Central memory CD4-positive, alpha-beta T cell (primary cell): ENCODE measurements around the gene PPIL1.
"Not testable (repeated sequence)": the region's sequence is repeated elsewhere in the genome, so short reads cannot be mapped to it uniquely, and the experiment has no call there.

Experiments used
- DNase-seq: peaks from one replicate; pipeline ENCODE4 v3.0.0; 2022

Gene PPIL1

GRCh38 chr6:36814249-36814648, 60.4 kb downstream of the PPIL1 start:
- DNase-seq, result no peak

GRCh38 chr6:36813526-36813925, 61.1 kb downstream of the PPIL1 start:
- DNase-seq, result no peak

GRCh38 chr6:36813047-36813446, 61.6 kb downstream of the PPIL1 start:
- DNase-seq, result not testable (repeated sequence)

DNA sequence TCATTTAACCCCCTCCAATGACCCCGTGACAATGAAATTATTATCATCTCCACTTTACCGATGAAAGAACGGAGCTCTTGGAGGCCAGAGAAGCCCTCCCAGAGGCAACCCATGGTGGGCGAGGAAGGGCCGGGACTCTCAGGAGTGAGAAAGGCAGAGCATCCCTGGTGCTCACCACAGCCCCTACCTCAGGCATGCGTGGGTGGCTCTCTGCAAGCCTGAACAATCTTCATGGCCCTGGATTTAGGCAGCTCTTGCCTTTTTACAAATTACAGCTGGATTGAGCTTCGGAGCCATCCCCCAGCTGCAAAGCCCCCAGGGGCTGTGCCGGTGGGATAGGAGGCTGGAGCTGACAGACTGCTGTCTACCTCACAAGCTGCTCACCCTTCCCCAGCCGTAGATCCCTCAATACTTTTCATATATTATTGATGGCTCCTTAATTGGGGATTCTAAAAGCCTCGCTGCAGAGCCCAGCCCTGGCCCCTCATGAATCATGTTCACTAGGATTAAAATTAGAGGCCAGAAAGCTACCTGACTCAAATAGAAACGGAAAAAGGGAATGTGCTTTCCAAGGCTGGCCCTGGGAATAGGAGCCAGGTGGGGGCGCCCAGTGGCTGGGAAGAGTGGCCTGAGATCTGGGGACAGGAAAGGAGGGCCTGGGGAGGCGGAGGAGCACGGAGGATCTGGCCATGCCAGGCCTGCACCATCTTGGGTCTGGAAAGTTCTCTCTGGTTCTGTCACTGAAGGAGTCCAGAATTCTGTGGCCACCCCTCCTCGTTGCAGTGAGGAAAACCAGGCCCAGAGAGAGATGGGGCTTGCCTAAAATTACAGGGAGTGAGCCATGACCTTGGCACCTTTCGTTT, 64.4 kb downstream of the PPIL1 start:
- DNase-seq, result no peak

DNA sequence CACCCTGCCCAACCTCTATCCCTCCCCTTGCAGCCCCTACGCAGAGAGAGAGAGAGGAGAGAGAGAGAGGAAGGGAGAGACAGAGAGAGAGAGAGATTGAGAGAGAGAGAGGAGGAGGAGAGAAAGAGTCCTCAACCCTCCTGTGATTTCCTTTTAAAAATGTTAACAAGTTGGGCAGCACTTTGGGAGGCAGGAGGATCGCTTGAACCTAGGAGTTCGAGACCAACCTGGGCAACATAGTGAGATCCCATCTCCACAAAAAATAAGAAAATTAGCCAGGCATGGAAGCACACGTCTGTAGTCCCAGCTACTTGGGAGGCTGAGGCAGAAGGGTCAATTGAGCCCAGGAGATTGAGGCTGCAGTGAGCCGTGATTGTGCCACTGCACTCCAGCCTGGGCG, 65.4 kb downstream of the PPIL1 start:
- no peak for DNase-seq

GRCh38 chr6:36808634-36809033, 66.0 kb downstream of the PPIL1 start:
- DNase-seq, result no peak

DNA sequence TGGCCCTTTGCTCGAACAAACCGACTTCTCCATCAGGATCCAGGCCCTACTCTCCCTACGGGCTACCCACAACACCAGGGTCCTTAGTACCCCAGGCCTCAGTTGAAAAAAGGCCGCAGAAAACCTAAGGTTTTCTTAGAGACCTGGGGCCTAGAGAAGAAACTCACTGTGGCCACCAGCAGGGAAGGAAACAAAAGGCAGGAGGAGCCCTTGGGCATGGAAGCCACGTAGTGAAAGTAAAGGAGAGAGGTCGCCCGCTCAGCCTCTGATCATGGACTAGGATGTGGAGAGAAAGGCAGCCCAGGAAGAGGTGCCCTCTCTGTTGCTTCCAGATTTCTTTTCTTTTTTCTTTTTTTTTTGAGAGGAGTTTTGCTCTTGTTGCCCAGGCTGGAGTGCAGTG, 66.9 kb downstream of the PPIL1 start:
- no peak for DNase-seq

- DNase-seq, result no peak
Measured at GRCh38 chr6:36807143-36807542, 67.5 kb downstream of the PPIL1 start.

DNA sequence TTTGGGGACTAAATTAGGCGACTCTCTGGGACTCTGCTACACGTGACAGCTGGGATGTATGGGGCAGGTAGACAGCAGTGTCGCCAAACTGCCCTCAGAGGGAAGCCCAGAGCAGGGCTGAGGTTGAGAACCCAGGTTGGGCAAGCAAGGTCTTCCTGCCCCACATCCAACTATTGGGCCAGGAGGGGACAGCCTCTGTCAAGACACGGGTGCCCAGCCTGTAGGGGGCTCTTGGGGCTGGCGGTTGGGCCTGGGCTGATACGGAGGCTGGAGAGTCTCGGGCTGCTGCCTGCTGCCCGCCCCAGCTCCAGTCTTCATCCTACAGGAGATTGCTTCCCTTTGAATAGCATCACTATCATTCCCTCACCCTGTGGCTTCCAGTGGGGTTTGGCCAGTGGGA, 68.7 kb downstream of the PPIL1 start:
- DNase-seq, result no peak

GRCh38 chr6:36805096-36805797, 69.4 kb downstream of the PPIL1 start:
- no peak for DNase-seq
